KOPT-K1 (cell line): ENCODE results near the gene PCDHA8.
"Not testable (repeated sequence)": the region's sequence is repeated elsewhere in the genome, so short reads cannot be mapped to it uniquely, and the experiment has no call there.

ENCODE experiments used
- H3K27ac ChIP-seq: fragments of 200-600 bp; sonication (generic); 2 replicates; pipeline ENCODE4 v1.5.1; 2016; ENCODE audit warnings: antibody characterized with exemption, mild to moderate bottlenecking, low read depth, low read length; ENCODE audit not compliant: poor library complexity, severe bottlenecking
- H3K36me3 ChIP-seq: fragments of 200-600 bp; sonication (generic); 2 replicates; pipeline ENCODE4 v1.5.1; 2017; ENCODE audit warnings: antibody characterized with exemption, mild to moderate bottlenecking, low read length, moderate library complexity; ENCODE audit not compliant: insufficient read depth
- H3K9me3 ChIP-seq: fragments of 200-600 bp; sonication (generic); 2 replicates; pipeline ENCODE4 v1.5.1; 2017; ENCODE audit warnings: antibody characterized with exemption, low read length, mild to moderate bottlenecking; ENCODE audit not compliant: insufficient read depth, poor library complexity, severe bottlenecking

Gene PCDHA8

GRCh38 chr5:140849831-140850634, 9.0 kb downstream of the PCDHA8 start:
- H3K36me3 ChIP-seq, H3K9me3 ChIP-seq, H3K27ac ChIP-seq: not testable (repeated sequence)

- Histone ChIP-seq H3K27ac (no peak within 1 kb of the TSS), H3K9me3 (no peaks in the 10 kb centered on the region), H3K36me3 (no peaks in the 10 kb centered on the region)
Measured at GRCh38 chr5:140855772-140856674, 15.0 kb downstream of the PCDHA8 start, which contains the start of gene PCDHA10. TSS of gene PCDHA10 (plus strand) at chr5:140855897. CDS start at chr5:140856049, 152 bp downstream.

GRCh38 chr5:140857177-140857986, 16.4 kb downstream of the PCDHA8 start:
- H3K36me3 ChIP-seq, result no peaks in the 10 kb centered on the region
- no peak overlapping the region for H3K27ac ChIP-seq
- no peaks in the 10 kb centered on the region for H3K9me3 ChIP-seq

DNA sequence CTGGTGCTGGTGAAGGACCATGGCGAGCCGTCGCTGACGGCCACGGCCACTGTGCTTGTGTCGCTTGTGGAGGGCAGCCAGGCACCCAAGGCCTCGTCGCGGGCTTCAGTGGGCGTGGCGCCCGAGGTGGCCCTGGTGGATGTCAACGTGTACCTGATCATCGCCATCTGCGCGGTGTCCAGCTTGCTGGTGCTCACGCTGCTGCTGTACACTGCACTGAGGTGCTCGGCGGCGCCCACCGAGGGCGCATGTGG, 16.9 kb downstream of the PCDHA8 start:
- H3K9me3 ChIP-seq, result no peaks in the 10 kb centered on the region
- H3K36me3 ChIP-seq, result no peaks in the 10 kb centered on the region
- H3K27ac ChIP-seq, result no peak overlapping the region

DNA sequence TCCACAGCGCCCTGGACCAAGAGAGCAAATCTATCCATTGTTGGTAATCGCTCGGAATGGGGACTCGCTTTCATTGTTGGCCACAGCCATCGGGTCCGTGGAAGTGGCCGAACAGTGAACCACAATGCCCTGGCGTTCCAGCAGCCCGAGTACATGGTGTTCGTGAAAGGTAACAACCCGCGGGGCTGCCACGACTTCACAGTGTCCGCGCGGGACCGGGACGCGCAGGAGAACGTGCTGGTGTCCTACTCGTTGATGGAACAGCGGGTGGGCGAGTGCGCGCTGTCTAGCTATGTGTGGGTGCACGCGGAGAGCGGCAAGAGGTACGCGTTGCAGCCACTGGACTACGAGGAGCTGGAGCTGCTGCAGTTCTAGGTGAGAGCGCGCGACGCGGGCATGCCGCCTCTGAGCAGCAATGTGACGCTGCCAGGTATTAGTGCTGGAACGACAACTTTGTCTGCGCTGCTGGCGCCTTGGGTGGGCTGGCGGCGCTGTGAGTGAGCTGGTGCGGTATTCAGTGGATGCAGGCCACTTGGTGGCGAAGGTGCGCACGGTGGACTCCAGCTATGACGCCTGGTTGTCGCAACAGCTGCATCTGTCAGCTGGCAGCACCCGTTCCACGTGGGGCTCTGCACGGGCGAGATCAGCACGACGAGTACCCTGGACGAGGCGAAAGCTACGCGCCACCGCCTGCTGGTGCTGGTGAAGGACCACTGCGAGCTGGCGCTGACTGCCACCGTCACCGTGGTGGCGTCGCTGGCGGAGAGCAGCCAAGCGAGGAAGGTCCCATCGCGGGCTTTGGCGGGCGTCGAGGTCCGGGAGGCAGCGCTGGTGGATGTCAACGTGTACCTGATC, 21.7 kb downstream of the PCDHA8 start:
- no peak overlapping the region for H3K27ac ChIP-seq
- H3K36me3 ChIP-seq, result no peaks in the 10 kb centered on the region
- no peaks in the 10 kb centered on the region for H3K9me3 ChIP-seq

- no peaks in the 10 kb centered on the region for H3K36me3 ChIP-seq
- H3K27ac ChIP-seq, result no peak within 1 kb of the TSS
- no peaks in the 10 kb centered on the region for H3K9me3 ChIP-seq
Measured at GRCh38 chr5:140868721-140869554, 28.0 kb downstream of the PCDHA8 start, which contains the start of gene PCDHA11. TSS of gene PCDHA11 (plus strand) at chr5:140868957. CDS start at chr5:140869104, 147 bp downstream.

GRCh38 chr5:140869555-140869886, 28.5 kb downstream of the PCDHA8 start:
- no peak overlapping the region for H3K27ac ChIP-seq
- H3K36me3 ChIP-seq, result no peaks in the 10 kb centered on the region
- no peaks in the 10 kb centered on the region for H3K9me3 ChIP-seq

GRCh38 chr5:140870221-140871201, 29.5 kb downstream of the PCDHA8 start:
- no peaks in the 10 kb centered on the region for H3K36me3 ChIP-seq
- no peak overlapping the region for H3K27ac ChIP-seq
- no peaks in the 10 kb centered on the region for H3K9me3 ChIP-seq

GRCh38 chr5:140875085-140876065, 34.4 kb downstream of the PCDHA8 start, which contains the start of gene PCDHA12:
TSS of gene PCDHA12 (plus strand) at chr5:140875308. CDS start at chr5:140875473, 165 bp downstream.
- H3K27ac ChIP-seq, result no peak within 1 kb of the TSS
- no peaks in the 10 kb centered on the region for H3K36me3 ChIP-seq
- H3K9me3 ChIP-seq, result no peaks in the 10 kb centered on the region

DNA sequence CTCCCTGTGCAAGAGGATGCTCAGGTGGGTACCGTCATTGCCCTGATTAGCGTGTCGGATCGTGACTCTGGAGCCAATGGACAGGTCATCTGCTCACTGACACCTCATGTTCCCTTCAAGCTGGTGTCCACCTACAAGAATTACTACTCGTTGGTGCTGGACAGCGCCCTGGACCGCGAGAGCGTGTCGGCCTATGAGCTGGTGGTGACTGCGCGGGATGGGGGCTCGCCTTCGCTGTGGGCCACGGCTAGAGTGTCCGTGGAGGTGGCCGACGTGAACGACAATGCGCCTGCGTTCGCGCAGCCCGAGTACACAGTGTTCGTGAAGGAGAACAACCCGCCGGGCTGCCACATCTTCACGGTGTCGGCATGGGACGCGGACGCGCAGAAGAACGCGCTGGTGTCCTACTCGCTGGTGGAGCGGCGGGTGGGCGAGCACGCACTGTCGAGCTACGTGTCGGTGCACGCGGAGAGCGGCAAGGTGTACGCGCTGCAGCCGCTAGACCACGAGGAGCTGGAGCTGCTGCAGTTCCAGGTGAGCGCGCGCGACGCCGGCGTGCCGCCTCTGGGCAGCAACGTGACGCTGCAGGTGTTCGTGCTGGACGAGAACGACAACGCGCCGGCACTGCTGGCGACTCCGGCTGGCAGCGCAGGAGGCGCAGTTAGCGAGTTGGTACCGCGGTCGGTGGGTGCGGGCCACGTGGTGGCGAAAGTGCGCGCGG, 35.7 kb downstream of the PCDHA8 start:
- not testable (repeated sequence) for H3K9me3 ChIP-seq, H3K36me3 ChIP-seq, H3K27ac ChIP-seq

DNA sequence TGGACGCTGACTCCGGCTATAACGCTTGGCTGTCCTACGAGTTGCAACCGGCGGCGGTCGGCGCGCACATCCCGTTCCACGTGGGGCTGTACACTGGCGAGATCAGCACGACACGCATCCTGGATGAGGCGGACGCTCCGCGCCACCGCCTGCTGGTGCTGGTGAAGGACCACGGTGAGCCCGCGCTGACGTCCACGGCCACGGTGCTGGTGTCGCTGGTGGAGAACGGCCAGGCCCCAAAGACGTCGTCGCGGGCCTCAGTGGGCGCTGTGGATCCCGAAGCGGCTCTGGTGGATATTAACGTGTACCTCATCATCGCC, 36.2 kb downstream of the PCDHA8 start:
- no peaks in the 10 kb centered on the region for H3K9me3 ChIP-seq
- no peaks in the 10 kb centered on the region for H3K36me3 ChIP-seq
- no peak overlapping the region for H3K27ac ChIP-seq
